Activated CD8-positive, alpha-beta memory T cell treated with anti-CD3 and anti-CD28 coated beads, Interleukin-2, amount 50 U/mL, for 24 hours (primary cell): ENCODE measurements around the gene GARRE1.
"Not testable (repeated sequence)": the region's sequence is repeated elsewhere in the genome, so short reads cannot be mapped to it uniquely, and the experiment has no call there.

Experiments
- DNase-seq: peaks from one replicate; pipeline ENCODE4 v3.0.0-alpha.2; 2020; ENCODE audit errors: extremely low read depth

The GARRE1 gene, protein sequence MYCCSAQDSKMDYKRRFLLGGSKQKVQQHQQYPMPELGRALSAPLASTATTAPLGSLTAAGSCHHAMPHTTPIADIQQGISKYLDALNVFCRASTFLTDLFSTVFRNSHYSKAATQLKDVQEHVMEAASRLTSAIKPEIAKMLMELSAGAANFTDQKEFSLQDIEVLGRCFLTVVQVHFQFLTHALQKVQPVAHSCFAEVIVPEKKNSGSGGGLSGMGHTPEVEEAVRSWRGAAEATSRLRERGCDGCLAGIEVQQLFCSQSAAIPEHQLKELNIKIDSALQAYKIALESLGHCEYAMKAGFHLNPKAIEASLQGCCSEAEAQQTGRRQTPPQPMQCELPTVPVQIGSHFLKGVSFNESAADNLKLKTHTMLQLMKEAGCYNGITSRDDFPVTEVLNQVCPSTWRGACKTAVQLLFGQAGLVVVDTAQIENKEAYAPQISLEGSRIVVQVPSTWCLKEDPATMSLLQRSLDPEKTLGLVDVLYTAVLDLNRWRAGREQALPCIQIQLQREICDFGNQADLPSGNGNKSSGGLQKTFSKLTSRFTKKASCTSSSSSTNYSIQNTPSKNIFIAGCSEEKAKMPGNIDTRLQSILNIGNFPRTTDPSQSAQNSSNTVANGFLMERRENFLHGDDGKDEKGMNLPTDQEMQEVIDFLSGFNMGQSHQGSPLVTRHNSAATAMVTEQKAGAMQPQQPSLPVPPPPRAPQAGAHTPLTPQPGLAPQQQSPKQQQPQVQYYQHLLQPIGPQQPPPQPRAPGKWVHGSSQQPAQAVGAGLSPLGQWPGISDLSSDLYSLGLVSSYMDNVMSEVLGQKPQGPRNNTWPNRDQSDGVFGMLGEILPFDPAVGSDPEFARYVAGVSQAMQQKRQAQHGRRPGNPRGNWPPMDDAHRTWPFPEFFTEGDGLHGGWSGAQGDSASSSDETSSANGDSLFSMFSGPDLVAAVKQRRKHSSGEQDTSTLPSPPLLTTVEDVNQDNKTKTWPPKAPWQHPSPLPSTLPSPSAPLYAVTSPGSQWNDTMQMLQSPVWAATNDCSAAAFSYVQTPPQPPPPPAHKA (N-terminal part only)

DNA sequence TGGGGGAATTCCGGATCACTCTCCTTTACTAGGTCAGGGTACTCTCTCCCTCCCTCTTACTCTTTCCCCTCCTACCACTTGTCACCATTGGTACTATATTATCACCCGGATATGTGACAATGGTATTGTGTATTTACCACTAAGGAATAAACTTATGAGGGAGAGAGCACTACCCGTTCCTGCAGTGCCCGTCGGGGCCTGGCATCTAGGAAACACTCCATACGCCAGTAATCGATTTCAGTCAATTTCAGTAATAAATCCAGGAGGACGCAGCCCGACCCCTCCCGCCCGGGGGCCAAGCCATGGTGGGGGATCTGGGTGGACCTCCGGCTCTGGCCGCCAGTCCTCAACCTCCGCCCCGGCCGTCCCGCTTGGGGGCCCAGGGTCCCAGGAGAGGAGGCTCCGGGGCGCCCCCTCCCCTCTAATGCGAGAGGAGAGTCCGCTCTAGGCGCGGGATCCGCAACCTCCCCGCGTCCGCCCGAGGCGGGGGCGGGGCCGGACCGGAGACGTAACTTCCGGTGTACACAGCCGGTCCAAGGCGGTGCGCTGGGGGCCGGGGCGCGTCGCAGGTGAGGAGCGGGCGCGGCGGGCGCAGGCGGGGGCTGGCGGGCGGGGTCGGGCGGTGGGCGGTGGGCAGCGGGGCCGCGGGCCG lies at the start of gene GARRE1:
GARRE1 (plus strand) TSS at position 509 of the 652 bp plus-strand sequence. CDS start 45,920 bp downstream, outside the sequence.
- DNase-seq: peak; percentile 63

DNA sequence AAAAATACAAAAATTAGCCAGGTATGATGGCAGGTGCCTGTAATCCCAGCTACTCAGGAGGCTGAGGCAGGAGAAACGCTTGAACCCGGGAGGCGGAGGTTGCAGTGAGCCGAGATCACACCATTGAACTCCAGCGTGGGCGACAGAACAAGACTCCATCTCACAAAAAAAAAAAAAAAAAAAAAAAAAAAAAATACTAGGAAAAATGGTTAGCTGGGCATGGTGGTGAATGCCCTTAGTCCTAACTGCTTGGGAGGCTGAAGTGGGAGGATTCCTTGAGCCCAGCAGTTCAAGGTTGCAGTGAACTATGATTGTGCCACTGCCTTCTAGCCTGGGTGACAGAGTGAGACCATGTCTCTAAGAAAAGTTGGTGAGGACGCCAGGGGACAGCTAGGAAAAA lies 49.0 kb upstream of the GARRE1 start:
- not testable (repeated sequence) for DNase-seq

DNA sequence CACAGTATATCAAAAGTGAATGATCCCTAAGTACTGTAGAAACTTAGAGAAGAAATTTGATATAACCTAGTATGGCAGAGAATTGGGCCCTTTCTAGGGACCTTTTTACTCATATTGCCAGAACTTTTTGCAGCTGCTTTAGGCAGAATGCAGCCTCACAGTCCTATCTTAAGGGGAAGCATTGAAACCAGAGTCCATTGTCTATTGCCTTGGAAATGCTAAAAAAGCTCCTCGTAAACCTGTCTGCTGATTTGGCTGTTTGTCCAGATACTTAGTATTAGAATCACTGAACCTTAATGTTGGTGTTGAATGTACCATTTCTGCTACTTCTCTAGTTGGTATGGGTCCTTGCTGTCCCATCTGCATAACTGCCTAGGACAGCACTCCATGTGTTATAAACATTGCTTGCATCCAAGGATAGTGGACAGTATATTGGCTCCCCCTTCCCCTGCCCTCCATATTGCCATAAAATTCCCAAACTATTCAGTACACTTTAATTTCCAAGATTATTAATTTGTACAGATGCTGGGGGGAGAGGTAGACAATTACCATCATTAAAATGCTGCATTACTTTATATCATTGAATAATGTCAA lies 46.0 kb upstream of the GARRE1 start:
- DNase-seq: no peak

DNA sequence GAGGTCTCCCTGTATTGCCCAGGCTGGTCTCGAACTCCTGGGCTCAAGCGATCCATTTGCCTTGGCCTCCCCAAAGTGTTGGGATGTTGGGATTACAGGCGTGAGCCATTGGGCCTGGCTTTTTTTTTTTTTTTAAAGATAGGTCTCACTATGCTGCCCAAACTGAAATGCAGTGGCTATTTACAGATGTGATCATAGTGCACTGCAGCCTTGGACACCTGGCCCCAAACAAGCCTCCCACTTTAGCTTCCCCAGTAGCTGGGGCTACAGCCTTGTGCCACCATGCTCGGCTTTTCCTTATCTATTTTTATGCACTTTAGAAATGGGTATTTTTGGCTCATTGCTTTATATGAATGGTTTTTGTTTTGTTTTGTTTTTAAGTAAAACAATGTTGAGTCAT lies 44.6 kb upstream of the GARRE1 start:
- no peak for DNase-seq

DNA sequence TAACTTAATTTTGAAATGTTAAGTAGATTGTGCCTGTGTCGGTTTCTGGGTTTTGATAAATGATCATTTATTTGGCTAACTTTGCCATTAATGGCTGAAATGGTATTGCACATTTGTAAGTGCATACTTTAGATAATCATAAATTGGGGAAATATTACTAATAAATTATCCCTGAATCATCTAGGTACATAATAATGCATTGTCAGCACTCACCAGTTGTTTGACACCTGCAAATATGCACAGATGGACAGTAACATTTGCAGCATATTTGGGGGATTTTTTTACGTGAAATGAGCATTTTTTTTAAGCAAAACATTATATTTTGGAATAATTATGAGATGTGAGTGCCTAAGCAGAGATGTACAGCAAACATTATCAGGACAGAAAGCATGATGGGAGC lies 41.1 kb upstream of the GARRE1 start:
- DNase-seq: no peak

DNA sequence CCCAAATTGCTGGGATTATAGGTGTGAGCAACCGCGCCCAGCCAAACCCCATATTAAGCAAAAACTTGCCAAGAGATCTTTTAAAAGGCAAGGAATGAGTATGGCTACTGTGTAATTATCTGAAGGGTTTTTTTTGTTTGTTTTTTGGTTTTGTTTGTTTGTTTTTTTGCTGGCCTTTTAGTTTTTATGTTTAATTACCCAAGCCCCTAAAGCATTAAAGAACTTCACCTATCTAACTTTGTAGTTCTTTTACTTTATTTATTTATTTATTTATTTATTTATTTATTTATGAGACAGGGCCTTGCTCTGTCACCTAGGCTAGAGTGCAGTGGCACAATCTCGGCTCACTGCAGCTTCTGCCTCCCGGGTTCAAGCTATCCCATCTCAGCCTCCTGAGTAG lies 40.3 kb upstream of the GARRE1 start:
- no peak for DNase-seq

DNA sequence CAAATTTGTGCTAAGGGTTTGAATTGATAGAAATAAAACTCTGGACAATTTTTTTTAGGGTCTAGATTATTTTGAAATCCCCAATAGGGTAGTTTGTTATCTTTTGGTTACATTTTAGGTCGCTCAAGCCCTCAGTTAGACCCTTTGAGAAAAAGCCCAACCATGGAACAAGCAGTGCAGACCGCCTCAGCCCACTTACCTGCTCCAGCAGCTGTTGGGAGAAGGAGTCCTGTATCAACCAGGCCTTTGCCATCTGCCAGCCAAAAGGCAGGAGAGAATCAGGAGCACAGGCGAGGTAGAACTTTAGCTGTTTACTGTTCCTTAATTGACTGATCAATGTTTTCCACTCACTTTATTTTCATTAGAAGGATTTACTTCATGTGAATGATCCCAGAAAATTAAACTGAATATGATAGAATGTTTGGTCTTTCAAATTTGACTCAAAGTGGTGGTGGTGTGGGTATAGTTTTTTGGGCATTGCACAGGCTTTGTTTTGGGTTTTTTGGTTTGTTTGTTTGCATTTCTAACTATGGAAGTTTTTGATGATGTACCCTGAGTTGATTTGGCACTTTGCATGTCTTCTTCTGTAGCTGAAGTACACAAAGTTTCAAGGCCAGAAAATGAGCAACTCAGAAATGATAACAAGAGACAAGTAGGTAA lies 39.2 kb upstream of the GARRE1 start:
- DNase-seq: no peak

DNA sequence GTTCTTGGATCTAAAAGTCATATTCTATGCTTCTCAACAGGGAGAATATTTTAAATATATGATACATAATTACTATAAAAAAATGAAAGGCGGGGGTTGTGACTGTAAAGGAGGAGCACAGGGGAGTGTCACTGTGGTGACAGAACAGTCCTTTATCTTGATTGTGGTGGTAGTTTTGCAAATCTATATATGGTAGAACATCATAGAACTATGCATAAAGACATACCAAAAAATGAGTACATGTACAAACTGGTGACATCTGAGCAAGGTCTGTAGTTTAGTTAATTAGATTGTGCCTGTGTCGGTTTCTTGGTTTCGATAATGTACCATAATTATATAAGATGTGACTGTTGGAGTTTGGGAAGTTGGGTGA lies 38.7 kb upstream of the GARRE1 start:
- DNase-seq: no peak

DNA sequence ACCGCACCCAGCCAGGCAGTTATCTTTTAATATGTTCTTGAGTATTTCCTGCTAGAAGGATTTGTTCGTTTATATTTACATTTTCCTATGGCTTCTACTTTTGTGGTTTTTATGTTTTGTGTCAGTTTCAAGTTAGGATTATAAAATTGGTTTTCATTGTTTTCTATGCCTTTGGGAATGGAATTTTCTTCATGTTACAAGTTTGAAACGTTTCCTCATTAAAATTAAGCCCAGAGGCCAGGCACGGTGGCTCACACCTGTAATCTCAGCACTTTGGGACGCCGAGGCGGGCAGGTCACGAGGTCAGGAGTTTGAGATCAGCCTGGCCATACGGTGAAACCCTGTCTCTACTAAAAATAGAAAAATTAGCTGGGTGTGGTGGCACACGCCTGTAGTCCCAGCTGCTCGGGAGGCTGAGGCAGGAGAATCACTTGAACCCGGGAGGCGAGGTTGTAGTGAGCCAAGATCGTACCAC lies 37.6 kb upstream of the GARRE1 start:
- not testable (repeated sequence) for DNase-seq

DNA sequence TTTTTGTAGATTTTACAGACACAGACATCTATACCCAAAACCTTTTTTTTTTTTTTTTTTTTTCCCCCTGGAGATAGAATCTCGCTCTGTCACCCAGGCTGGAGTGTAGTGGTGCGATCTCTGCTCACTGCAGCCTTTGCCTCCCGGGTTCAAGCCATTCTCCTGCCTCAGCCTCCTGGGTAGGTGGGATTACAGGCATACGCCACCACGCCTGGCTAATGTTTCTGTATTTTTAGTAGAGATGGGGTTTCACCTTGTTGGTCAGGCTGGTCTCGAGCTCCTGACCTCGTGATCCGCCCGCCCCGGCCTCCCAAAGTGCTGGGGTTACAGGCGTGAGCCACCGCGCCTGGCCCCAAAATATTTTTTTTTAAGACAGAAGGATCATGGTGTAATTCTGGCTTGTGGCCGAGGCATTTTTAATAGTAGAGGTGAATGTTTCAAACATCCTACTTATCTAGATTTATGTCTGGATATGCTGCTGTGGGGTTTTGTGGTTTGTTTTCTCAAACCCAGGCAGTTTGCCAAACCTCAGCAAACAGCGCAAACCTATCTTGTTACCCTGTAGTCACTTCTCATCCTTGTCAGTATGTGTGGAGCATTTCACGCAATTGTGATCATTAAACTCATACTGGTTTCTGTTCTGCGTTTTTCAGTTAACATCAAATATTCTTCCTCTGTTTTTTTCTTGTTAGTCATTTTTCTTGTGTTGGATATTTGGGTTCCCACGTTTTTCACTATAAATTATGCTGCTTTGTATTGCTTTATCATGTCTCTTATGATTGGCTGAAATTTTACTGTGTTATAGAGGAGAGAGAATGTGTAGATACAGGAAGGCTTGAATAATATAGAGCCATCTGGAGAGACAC lies 36.2 kb upstream of the GARRE1 start:
- DNase-seq: peak; percentile 32

DNA sequence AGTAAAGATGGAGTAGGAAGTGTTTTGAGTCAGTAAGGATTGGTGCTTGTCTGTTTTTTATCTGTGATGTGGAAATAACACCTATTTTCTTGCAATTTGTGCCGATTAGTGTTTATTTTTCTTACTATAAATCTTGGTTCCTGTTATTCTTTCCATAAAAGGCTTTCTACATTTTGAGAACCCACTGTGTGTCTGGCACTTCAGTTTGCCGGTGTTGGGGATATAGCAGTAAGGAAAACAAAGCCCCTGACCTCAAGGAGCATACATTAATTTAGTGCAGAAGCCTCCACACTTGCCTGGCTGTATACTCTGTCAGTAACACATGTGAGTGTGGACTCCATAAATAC lies 35.6 kb upstream of the GARRE1 start:
- no peak for DNase-seq

DNA sequence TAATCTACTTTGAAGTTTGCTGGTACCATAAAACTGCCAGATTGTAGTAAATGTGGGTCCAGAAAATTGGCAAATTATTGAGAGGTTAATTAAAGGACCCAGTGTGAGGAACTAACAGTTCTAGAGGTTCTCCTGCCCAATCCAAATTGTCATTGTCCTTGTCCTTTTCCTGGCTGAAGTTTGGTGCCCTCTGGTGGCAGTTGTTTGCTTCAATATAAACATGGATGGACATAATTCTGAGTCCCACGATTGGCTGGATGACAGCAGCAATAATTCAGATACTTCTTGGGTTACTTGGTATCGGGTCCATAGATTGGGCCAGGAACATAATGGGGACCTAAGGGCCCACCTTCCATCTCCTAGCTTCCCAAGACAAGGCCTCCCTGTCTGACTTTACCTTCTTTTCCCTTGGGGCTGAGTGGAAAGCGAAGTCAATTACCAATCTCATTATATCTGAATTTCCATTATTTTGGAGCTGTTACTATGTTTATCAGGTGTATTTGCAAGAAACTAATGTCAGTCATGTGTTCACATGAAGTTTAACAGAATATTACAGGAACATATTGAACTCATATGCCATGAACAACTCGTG lies 33.8 kb upstream of the GARRE1 start:
- DNase-seq: no peak

DNA sequence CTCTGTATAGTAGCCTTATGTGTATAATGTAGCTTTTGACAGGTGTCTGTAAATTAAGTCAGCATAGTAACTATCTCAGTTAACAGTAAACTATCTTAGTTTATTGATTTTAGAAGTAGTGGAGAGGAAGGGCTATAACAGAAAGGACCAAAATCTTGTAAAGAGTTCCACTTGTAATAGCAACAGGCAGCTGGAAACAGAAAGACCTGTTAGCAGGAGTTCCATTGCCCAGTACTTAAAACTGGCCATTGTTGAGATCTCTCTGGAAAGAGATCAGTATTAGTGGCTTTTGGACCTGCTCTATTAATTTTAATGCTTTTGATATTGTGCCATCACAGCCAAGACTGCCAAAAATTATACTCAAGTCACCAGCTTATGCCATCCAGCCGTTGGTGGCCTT lies 32.0 kb upstream of the GARRE1 start:
- no peak for DNase-seq

DNA sequence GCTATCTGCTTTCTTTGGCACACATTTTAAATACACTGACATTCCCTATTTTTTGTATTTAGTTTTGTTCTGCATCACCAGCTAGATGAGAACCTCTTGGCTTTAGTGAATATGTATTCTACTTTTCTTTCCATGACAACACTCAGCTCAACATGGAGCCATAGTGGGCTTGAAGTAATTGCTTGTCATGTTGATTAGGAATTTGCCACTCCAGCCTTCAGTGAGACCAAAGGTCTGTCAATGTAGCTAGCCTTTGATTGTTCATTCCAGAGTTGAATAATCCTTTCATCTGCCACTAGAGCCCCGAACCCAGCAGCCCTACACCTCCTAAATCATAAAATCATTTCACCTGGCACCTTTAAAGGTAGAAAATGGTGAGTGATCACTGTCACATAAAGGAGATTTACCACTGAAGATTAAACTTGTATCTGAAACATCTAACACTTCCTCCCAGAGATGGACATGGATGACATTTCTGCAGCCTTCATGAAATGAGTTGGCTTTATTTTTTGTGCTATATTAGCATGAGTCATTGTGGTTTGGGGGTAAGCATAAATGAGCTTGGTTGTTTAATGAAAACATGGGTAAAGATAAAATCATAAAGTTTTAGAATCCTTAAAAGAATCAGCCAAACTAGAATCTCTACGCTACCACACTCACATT lies 29.2 kb upstream of the GARRE1 start:
- no peak for DNase-seq

DNA sequence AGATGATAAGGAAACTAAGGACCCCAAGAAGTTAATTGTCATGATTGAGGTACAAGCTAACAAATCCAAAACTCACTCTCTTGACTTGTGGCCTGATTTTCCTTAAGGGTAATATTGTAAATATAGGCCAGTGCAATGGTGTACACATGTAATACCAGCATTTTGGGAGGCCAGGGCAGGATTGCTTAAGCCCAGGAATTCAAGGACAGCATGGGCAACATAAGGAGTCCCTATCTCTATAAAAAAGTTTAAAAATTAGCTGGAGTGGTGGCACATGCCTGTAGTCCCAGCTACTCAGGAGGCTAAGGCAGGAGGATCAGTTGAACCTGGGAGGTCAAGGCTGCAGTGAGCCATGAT lies 28.7 kb upstream of the GARRE1 start:
- no peak for DNase-seq

DNA sequence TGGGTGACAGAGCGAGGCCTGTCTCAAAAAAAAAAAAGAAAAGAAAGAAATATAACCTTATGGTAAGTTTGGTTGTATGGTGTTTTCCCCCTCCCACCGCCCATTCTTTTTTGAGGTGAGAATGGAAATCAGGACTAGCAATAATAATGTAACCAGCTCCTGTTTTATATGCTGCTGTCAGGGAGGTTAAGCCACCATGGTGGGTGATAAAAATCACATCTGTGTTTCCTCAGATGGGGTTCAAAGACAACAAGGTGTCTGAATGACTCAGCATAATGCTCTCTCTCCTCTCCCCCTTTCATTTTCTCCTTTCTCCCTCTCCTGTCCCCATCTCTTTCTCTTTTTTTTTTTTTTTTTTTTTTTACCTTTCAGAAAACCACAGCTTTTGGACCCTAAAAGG lies 28.3 kb upstream of the GARRE1 start:
- no peak for DNase-seq

DNA sequence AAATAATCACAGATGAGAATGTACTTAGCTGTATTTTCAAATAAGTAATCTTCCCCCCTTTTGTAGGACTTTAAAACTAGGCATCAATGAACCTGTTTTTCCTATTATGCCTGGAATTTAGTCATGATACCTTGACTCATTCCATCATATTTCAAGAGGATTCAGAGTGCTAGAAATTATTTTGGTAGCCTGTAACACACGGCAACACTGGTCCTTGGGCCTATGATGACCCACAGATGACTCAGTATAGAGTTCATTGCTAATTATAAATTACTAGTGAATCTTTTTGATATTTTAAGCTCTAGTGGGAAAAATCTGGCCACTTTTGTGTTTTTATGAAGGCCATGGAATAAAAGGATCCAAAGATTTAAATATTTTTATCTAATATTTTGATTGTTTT lies 26.0 kb upstream of the GARRE1 start:
- DNase-seq: no peak

DNA sequence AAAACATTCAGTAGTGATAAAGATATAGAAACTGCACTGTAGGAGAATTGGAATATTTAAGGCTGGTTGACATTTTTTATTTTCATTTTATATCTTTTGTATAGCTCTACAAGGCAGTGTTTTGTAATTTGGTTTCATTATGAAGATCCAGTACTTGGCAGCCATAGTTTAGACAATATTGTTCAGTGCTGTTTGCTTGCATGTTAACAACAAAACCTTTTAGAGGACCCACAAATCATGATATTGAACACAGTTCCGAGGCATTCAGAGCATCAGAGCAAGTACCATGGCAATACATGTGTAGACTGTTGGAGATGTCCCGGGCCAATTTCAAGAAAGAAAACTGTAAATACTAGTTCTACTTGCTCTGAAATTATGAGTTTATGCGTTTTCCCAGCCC lies 25.6 kb upstream of the GARRE1 start:
- no peak for DNase-seq

DNA sequence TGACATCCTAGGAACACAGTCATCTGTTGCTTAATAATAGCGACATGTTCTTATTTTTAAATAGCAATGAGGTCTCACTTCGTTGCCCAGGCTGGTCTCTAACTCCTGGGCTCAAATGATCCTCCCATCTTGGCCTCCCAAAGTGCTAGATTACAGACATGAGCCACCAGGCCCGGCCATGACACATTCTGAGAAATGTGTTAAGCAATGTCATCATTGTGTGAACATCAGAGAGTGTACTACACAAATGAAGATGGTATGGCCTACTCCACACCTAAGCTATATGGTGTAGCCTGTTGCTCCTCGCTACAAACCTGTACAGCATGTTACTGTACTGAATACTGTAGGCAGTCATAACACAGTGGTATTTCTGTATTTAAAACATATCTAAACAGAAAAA lies 24.6 kb upstream of the GARRE1 start:
- DNase-seq: no peak
